Vagina (tissue), 2 donors: Measurements from ENCODE around the gene PBXIP1. TPM values are rescaled to one million over a fixed set of nuclear protein-coding genes. Genes with fewer than 3 reads are reported as not detected.

Experiments used
- DNase-seq, 2 donors: peaks; one replicate each; pipeline ENCODE4 v3.0.0-alpha.2; 2017; ENCODE audit errors: extremely low spot score in 2 of 2
- H3K27ac ChIP-seq: fragments of 200-600 bp; sonication (generic); one replicate; pipeline ENCODE4 v1.5.1; 2019
- H3K27me3 ChIP-seq: fragments of 200-600 bp; sonication (generic); one replicate; pipeline ENCODE4 v1.5.1; 2019
- H3K36me3 ChIP-seq, 2 donors: fragments of 200-600 bp; sonication (generic); one replicate each; pipeline ENCODE4 v1.5.1; 2017 to 2019
- H3K4me1 ChIP-seq: fragments of 200-600 bp; sonication (generic); one replicate; pipeline ENCODE4 v1.5.1; 2019
- H3K4me3 ChIP-seq, 2 donors: fragments of 200-600 bp; sonication (generic); 1 replicate in 1 of 2; 2 replicates in 1 of 2; pipeline ENCODE4 v1.5.1; 2016 to 2019
- H3K9me3 ChIP-seq: fragments of 200-600 bp; sonication (generic); one replicate; pipeline ENCODE4 v1.5.1; 2019
- POLR2A ChIP-seq, 2 donors: fragments of 450-650 bp; IDR thresholded peaks; one replicate each; pipeline ENCODE4 v1.6.1; 2017; ENCODE audit warnings: antibody characterized with exemption in 2 of 2, mild to moderate bottlenecking in 2 of 2, moderate library complexity in 2 of 2
- POLR2AphosphoS5 ChIP-seq, 2 donors: sonication (generic); formaldehyde crosslinking; IDR thresholded peaks; one replicate each; pipeline ENCODE4 v1.9.0; 2017; ENCODE audit warnings: antibody characterized with exemption in 2 of 2, mild to moderate bottlenecking in 2 of 2, low read depth in 1 of 2; ENCODE audit not compliant: insufficient read depth in 1 of 2
- intact Hi-C: fragments of 100-400 bp; cut with DNase I; formaldehyde crosslinking; loops from one replicate; pipeline ENCODE4 v1.15.1; 2023
- total RNA-seq: library from RNA; depleted of rRNA; stranded (reverse); fragments of >200 nt; gene quantifications from one replicate; pipeline ENCODE4 v1.2.3, GENCODE V29; 2016
- TF ChIP-seq, protein P1 (sequence below), 3 experiments: fragments of 450-650 bp in 2 of 3; fragments of 200-600 bp in 1 of 3; sonication (generic) in 1 of 3; IDR thresholded peaks; one replicate each; pipeline ENCODE4 v1.5.1; 2017 to 2019; ENCODE audit warnings: antibody characterized with exemption in 3 of 3, mild to moderate bottlenecking in 2 of 3, moderate library complexity in 2 of 3

Gene PBXIP1
- total RNA-seq, 1 donor from 2014 or later = 56.5 TPM

GRCh38 chr1:154968731-154969130, 12.8 kb upstream of the PBXIP1 start:
- TF ChIP-seq, protein P1, sequence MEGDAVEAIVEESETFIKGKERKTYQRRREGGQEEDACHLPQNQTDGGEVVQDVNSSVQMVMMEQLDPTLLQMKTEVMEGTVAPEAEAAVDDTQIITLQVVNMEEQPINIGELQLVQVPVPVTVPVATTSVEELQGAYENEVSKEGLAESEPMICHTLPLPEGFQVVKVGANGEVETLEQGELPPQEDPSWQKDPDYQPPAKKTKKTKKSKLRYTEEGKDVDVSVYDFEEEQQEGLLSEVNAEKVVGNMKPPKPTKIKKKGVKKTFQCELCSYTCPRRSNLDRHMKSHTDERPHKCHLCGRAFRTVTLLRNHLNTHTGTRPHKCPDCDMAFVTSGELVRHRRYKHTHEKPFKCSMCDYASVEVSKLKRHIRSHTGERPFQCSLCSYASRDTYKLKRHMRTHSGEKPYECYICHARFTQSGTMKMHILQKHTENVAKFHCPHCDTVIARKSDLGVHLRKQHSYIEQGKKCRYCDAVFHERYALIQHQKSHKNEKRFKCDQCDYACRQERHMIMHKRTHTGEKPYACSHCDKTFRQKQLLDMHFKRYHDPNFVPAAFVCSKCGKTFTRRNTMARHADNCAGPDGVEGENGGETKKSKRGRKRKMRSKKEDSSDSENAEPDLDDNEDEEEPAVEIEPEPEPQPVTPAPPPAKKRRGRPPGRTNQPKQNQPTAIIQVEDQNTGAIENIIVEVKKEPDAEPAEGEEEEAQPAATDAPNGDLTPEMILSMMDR (IDR thresholded peaks at IDR 0.05) = no peak
- no peak for TF ChIP-seq POLR2AphosphoS5 (IDR thresholded peaks at IDR 0.05; ENCODE audit: insufficient read depth in 1 of 2, low read depth in 1 of 2)
- TF ChIP-seq POLR2A (IDR thresholded peaks at IDR 0.05) = no peak
- Histone ChIP-seq H3K4me3 (peak overlapping the region; percentile 46 to 58), H3K27me3 (no peaks in the 10 kb centered on the region), H3K36me3 (peaks cover 0 to 32% of the 10 kb centered on the region in 2 donors), H3K4me1 (peaks cover 65% of the 10 kb centered on the region), H3K27ac (peak overlapping the region; percentile 99), H3K9me3 (no peaks in the 10 kb centered on the region)
- intact Hi-C loops = loop anchor here (5.0 to 10.0 kb wide), 2 partner anchors 34 to 96 kb away; partner anchors contain the start of genes EFNA4 and ZBTB7B
- no peak for DNase-seq

DNA sequence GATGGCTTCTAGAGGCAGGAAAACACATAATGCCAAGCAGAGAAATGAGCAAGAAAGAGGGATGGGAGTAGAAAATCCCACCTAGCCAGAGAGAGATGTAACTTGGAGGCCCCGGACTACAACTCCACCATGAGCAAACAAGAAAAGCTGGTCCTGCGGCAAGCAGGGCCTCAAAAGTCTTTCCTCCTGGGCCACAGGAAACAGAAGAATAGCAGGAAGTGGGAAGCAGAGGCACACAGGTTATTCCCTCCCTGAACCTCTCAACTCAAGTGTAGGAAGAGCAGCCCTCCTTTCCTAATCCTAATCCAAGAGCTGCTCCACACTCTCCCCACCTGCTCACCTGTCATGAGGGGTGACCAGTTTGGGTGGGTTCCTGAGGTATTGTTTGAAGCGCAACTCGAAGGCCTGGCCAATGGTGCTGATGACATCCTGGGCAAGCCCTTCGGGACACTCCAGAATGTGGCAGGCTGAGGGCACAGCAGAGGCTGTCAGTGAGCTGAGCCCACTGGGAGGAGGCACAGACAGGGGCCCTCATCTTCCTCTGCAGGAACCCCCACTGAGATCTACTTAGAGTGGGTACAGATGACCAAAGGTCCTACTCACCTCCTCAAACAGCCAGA, 11.5 kb upstream of the PBXIP1 start:
- H3K27ac ChIP-seq = peak overlapping the region; percentile 99
- H3K36me3 ChIP-seq = peaks cover 0 to 37% of the 10 kb centered on the region in 2 donors
- no peaks in the 10 kb centered on the region for H3K27me3 ChIP-seq
- peaks cover 62% of the 10 kb centered on the region for H3K4me1 ChIP-seq
- no peak overlapping the region for H3K4me3 ChIP-seq
- intact Hi-C loops = loop anchor here (5.0 to 10.0 kb wide), 2 partner anchors 35 to 97 kb away; partner anchors contain the start of genes EFNA4 and ZBTB7B
- DNase-seq = no peak
- no peaks in the 10 kb centered on the region for H3K9me3 ChIP-seq
- TF ChIP-seq, protein P1 (IDR thresholded peaks at IDR 0.05) = no peak
- no peak for TF ChIP-seq POLR2A (IDR thresholded peaks at IDR 0.05)
- no peak for TF ChIP-seq POLR2AphosphoS5 (IDR thresholded peaks at IDR 0.05; ENCODE audit: insufficient read depth in 1 of 2, low read depth in 1 of 2)

DNA sequence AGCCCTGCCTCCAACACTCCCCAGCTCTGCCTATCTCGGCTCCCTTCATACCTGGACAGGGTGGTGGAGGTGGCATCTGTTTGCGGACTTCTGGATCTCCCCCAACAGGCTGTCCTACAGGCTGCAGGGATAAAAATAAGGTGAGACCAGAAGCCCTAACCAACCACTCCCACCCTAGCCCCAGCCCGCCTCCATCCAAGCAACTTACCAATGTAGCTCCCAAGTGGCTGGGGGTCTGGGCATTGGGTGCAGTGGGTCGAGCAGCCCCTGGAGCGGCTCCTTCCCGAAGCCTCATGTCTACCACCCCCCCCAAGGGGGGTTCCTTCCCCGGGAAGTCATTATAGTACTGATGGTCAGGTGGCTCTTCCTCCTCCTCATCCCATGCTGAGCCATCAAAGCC, 10.2 kb upstream of the PBXIP1 start:
- Histone ChIP-seq H3K4me3 (no peak overlapping the region), H3K27ac (no peak overlapping the region), H3K36me3 (peaks cover 0 to 37% of the 10 kb centered on the region in 2 donors), H3K4me1 (peaks cover 53% of the 10 kb centered on the region), H3K27me3 (no peaks in the 10 kb centered on the region), H3K9me3 (no peaks in the 10 kb centered on the region)
- no peak for DNase-seq
- TF ChIP-seq POLR2AphosphoS5 (IDR thresholded peaks at IDR 0.05; ENCODE audit: insufficient read depth in 1 of 2, low read depth in 1 of 2) = no peak
- TF ChIP-seq, protein P1 (IDR thresholded peaks at IDR 0.05) = no peak
- no peak for TF ChIP-seq POLR2A (IDR thresholded peaks at IDR 0.05)
- intact Hi-C loops = loop anchor here (5.0 to 10.0 kb wide), 2 partner anchors 36 to 99 kb away; partner anchors contain the start of genes EFNA4 and ZBTB7B

DNA sequence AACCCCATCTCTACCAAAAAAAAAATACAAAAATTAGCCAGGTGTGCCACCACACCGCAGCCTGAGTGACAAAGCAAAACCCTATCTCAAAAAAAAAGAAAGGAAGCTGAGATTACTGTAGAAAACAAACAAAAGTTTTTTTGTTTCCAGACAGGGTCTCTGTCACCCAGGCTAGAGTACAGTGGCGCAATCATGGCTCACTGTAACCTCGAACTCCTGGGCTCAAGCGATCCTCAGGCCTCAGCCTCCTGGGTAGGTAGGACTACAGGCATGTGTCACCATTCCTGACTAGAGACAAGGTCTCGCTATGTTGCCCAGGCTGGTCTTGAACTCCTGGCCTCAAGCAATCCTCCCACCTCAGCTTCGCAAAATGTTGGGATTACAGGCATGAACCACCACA, 8.5 kb upstream of the PBXIP1 start:
- H3K36me3 ChIP-seq = peaks cover 0 to 37% of the 10 kb centered on the region in 2 donors

More for the DNA sequence above, 8.5 kb upstream of the PBXIP1 start:
- no peaks in the 10 kb centered on the region for H3K9me3 ChIP-seq
- no peak for DNase-seq
- H3K27ac ChIP-seq = no peak overlapping the region
- TF ChIP-seq, protein P1 (IDR thresholded peaks at IDR 0.05) = no peak
- TF ChIP-seq POLR2A (IDR thresholded peaks at IDR 0.05) (no peak), POLR2AphosphoS5 (IDR thresholded peaks at IDR 0.05; ENCODE audit: insufficient read depth in 1 of 2, low read depth in 1 of 2) (no peak)
- H3K27me3 ChIP-seq = no peaks in the 10 kb centered on the region
- intact Hi-C loops = loop anchor here (5.0 to 10.0 kb wide), 2 partner anchors 53 to 100 kb away; partner anchors contain the start of gene EFNA4
- H3K4me3 ChIP-seq = no peak overlapping the region
- H3K4me1 ChIP-seq = peaks cover 51% of the 10 kb centered on the region
